CD8-positive, alpha-beta memory T cell (primary cell): ENCODE results near the gene CHKA. TPM values are rescaled to one million over a fixed set of nuclear protein-coding genes. Genes with fewer than 3 reads are reported as not detected.

Experiments used
- CTCF ChIA-PET: fragments of 350-600 bp; sonication (Branson Sonifier 250); formaldehyde crosslinking; loops from one replicate; lab custom pipeline; 2021; ENCODE audit warnings: antibody characterized with exemption; lab: Charles Lee
- POLR2A ChIA-PET: fragments of 350-600 bp; sonication (Branson Sonifier 250); formaldehyde crosslinking; loops from one replicate; lab custom pipeline; 2021; ENCODE audit warnings: antibody characterized with exemption; lab: Charles Lee
- DNase-seq, 5 donors: peaks; one replicate each; pipeline versions ENCODE4 v3.0.0 to v3.0.0-alpha.2; 2020 to 2022; ENCODE audit warnings: mixed read lengths in 1 of 5
- H3K27ac ChIP-seq: one replicate; pipeline ENCODE4 v1.7.0; 2013; ENCODE audit warnings: low read depth, mild to moderate bottlenecking, low read length, moderate library complexity
- H3K27me3 ChIP-seq: 2 replicates; pipeline ENCODE4 v1.7.0; 2013; ENCODE audit warnings: low read length, mild to moderate bottlenecking; ENCODE audit not compliant: insufficient read depth, poor library complexity, severe bottlenecking
- H3K36me3 ChIP-seq: 2 replicates; pipeline ENCODE4 v1.7.0; 2013; ENCODE audit warnings: mild to moderate bottlenecking, low read length, moderate library complexity; ENCODE audit not compliant: insufficient read depth
- H3K4me1 ChIP-seq: 2 replicates; pipeline ENCODE4 v1.7.0; 2013; ENCODE audit warnings: mild to moderate bottlenecking, low read length, moderate library complexity; ENCODE audit not compliant: insufficient read depth
- H3K4me3 ChIP-seq: 2 replicates; pipeline ENCODE4 v1.7.0; 2013; ENCODE audit warnings: mild to moderate bottlenecking, low read length
- H3K9me3 ChIP-seq: 2 replicates; pipeline ENCODE4 v1.7.0; 2013; ENCODE audit warnings: mild to moderate bottlenecking, low read length
- H3K27ac Mint-ChIP-seq, 8 donors: one replicate each; pipeline ENCODE4 v1.8.0; 2020 to 2021; ENCODE audit warnings: mixed read lengths in 8 of 8, mild to moderate bottlenecking in 6 of 8, inconsistent platforms in 3 of 8, moderate library complexity in 3 of 8
- H3K27me3 Mint-ChIP-seq, 2 donors: one replicate each; pipeline ENCODE4 v1.8.0; 2020 to 2021; ENCODE audit warnings: mixed read lengths in 2 of 2, mild to moderate bottlenecking in 1 of 2, moderate library complexity in 1 of 2
- H3K36me3 Mint-ChIP-seq, 3 donors: one replicate each; pipeline ENCODE4 v1.8.0; 2020 to 2021; ENCODE audit warnings: mixed read lengths in 3 of 3, inconsistent platforms in 1 of 3, mild to moderate bottlenecking in 1 of 3
- H3K4me1 Mint-ChIP-seq, 3 donors: one replicate each; pipeline ENCODE4 v1.8.0; 2020 to 2021; ENCODE audit warnings: mixed read lengths in 3 of 3, inconsistent platforms in 1 of 3, mild to moderate bottlenecking in 1 of 3
- H3K4me3 Mint-ChIP-seq, 7 donors: one replicate each; pipeline ENCODE4 v1.8.0; 2020 to 2021; ENCODE audit warnings: mixed read lengths in 7 of 7, mild to moderate bottlenecking in 6 of 7, moderate library complexity in 4 of 7, inconsistent platforms in 2 of 7
- H3K9me3 Mint-ChIP-seq, 5 donors: one replicate each; pipeline ENCODE4 v1.8.0; 2020 to 2022; ENCODE audit warnings: mixed read lengths in 5 of 5, mild to moderate bottlenecking in 3 of 5, moderate library complexity in 2 of 5, inconsistent platforms in 1 of 5
- polyA plus RNA-seq: library from polyadenylated mRNA; unstranded; fragments of 300-500 nt; fragmentation: Illumina TruSeq; gene quantifications from one replicate; pipeline ENCODE4 v1.2.3, GENCODE V29; 2021
- total RNA-seq, 2 experiments: library from RNA; stranded (reverse); gene quantifications; one replicate each; pipeline ENCODE4 v1.2.3, GENCODE V29; 2021

Gene CHKA
- total and polyA plus RNA-seq, 3 experiments from 2014 or later, result 3.1 to 14.0 (median 11.6) TPM

DNA sequence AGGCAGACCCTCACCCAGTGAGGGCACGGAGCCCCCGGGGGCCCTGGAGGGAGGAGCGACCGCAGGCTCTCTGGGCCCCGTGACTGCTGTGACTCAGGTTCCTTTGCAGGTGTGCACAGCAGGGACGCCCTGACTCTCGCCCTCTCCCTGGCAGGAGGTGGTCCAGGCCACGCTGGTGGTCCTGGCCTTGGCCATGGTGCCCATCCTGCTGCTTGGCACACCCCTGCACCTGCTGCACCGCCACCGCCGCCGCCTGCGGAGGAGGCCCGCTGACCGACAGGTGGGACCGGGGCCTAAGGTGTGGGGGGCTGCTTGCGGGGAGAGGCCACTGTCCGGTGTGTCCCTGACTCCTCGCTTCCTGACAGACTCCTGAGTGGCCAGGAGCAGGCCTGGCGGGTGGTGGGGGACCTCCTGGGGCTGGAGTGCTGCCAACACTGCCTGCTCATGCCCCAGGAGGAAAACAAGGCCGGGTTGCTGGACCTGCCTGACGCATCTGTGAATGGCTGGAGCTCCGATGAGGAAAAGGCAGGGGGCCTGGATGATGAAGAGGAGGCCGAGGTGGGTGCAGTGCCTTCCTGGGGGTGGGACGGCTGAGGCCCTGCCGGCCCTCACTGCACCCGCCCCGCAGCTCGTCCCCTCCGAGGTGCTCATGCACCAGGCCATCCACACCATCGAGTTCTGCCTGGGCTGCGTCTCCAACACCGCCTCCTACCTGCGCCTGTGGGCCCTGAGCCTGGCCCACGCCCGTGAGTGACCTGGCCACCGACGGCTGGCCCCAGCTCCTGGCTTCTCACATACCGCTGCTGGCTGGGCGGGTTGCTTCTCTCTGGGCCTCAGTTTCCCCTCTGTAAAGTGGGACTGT lies 71.4 kb downstream of the CHKA start:
- DNase-seq, result no peak
- H3K4me3 Mint-ChIP-seq, result no peak overlapping the region
- H3K9me3 ChIP-seq, result no peaks in the 10 kb centered on the region
- POLR2A ChIA-PET, result interaction anchor here (0.6 kb wide), 1 partner anchor 467 kb away, joined by 3 read pairs; no protein-coding TSS in a partner anchor
- H3K27me3 ChIP-seq, result no peaks in the 10 kb centered on the region
- no peak overlapping the region for H3K27ac ChIP-seq
- no peak overlapping the region for H3K27ac Mint-ChIP-seq
- H3K36me3 Mint-ChIP-seq, result peaks cover 0 to 78% (median 0%) of the 10 kb centered on the region in 3 donors
- no peaks in the 10 kb centered on the region for H3K4me1 Mint-ChIP-seq
- H3K36me3 ChIP-seq, result peaks cover 4% of the 10 kb centered on the region
- H3K4me3 ChIP-seq, result no peak overlapping the region
- H3K9me3 Mint-ChIP-seq, result no peaks in the 10 kb centered on the region
- H3K4me1 ChIP-seq, result no peaks in the 10 kb centered on the region
- CTCF ChIA-PET, result no interaction called here
- H3K27me3 Mint-ChIP-seq, result no peaks in the 10 kb centered on the region

GRCh38 chr11:68048681-68049508 lies 72.3 kb downstream of the CHKA start:
- ChIA-PET CTCF (no interaction called here), POLR2A (interaction anchor here (0.6 kb wide), 1 partner anchor 466 kb away, joined by 3 read pairs; no protein-coding TSS in a partner anchor)
- Mint-ChIP-seq H3K27me3 (no peaks in the 10 kb centered on the region), H3K36me3 (peaks cover 0 to 83% (median 0%) of the 10 kb centered on the region in 3 donors), H3K27ac (no peak overlapping the region), H3K4me1 (no peaks in the 10 kb centered on the region), H3K9me3 (no peaks in the 10 kb centered on the region), H3K4me3 (no peak overlapping the region)
- H3K4me3 ChIP-seq, result no peak overlapping the region
- no peaks in the 10 kb centered on the region for H3K4me1 ChIP-seq
- H3K27me3 ChIP-seq, result no peaks in the 10 kb centered on the region
- no peaks in the 10 kb centered on the region for H3K9me3 ChIP-seq
- H3K36me3 ChIP-seq, result peaks cover 4% of the 10 kb centered on the region
- DNase-seq, result no peak
- H3K27ac ChIP-seq, result no peak overlapping the region

DNA sequence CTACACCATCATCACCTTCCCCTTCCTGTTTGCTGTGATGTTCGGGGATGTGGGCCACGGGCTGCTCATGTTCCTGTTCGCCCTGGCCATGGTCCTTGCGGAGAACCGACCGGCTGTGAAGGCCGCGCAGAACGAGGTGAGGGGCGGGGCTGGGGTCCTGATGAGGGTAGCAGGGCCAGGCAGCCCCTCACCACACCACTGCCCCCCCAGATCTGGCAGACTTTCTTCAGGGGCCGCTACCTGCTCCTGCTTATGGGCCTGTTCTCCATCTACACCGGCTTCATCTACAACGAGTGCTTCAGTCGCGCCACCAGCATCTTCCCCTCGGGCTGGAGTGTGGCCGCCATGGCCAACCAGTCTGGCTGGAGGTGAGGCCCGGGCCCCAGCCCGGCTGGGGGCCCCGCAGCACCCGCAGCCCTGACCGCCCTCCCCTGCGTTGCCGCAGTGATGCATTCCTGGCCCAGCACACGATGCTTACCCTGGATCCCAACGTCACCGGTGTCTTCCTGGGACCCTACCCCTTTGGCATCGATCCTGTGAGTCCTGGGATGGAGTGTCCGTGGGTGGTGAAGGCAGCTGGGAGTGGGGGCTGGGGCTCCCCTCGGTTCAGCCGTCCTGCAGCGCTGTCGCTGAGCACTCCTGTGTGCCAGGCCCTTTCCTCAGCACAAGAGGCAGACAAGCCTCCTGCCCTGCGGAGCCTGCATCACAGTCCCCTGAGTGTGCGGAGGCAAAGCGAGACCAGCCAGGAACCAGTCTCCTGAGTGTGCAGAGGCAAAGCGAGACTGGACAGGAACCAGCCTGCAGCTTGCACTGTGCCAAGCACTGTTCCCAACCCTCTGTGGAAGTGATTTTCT lies 73.5 kb downstream of the CHKA start:
- Mint-ChIP-seq H3K4me1 (no peaks in the 10 kb centered on the region), H3K4me3 (no peak overlapping the region), H3K9me3 (no peaks in the 10 kb centered on the region), H3K27me3 (no peaks in the 10 kb centered on the region), H3K27ac (peak overlapping the region in 3 of 8 donors; percentile 11 to 85 (median 65)), H3K36me3 (peaks cover 0 to 74% (median 0%) of the 10 kb centered on the region in 3 donors)
- CTCF ChIA-PET, result no interaction called here
- DNase-seq, result no peak
- Histone ChIP-seq H3K36me3 (peaks cover 4% of the 10 kb centered on the region), H3K27me3 (no peaks in the 10 kb centered on the region), H3K4me1 (no peaks in the 10 kb centered on the region), H3K9me3 (no peaks in the 10 kb centered on the region), H3K27ac (no peak overlapping the region), H3K4me3 (no peak overlapping the region)
- POLR2A ChIA-PET, result no interaction called here

- Histone ChIP-seq H3K9me3 (no peaks in the 10 kb centered on the region), H3K27me3 (no peaks in the 10 kb centered on the region), H3K4me3 (no peak overlapping the region), H3K36me3 (no peaks in the 10 kb centered on the region), H3K27ac (no peak overlapping the region), H3K4me1 (peaks cover 17% of the 10 kb centered on the region)
- Mint-ChIP-seq H3K9me3 (no peaks in the 10 kb centered on the region), H3K36me3 (peaks cover 0 to 56% (median 0%) of the 10 kb centered on the region in 3 donors), H3K27ac (peak overlapping the region in 1 of 8 donors; percentile 88), H3K27me3 (no peaks in the 10 kb centered on the region), H3K4me3 (no peak overlapping the region), H3K4me1 (peaks cover 6 to 18% (median 9%) of the 10 kb centered on the region in 3 donors)
- POLR2A ChIA-PET, result no interaction called here
- CTCF ChIA-PET, result no interaction called here
- DNase-seq, result no peak
These were observed 76.3 kb downstream of the CHKA start for GRCh38 chr11:68044898-68045351.

- ChIA-PET CTCF (no interaction called here), POLR2A (no interaction called here)
- peaks cover 0 to 56% (median 0%) of the 10 kb centered on the region in 3 donors for H3K36me3 Mint-ChIP-seq
- H3K27me3 Mint-ChIP-seq, result no peaks in the 10 kb centered on the region
- no peaks in the 10 kb centered on the region for H3K9me3 ChIP-seq
- no peak overlapping the region for H3K4me3 Mint-ChIP-seq
- no peak overlapping the region for H3K27ac Mint-ChIP-seq
- no peak for DNase-seq
- no peak overlapping the region for H3K4me3 ChIP-seq
- H3K27me3 ChIP-seq, result no peaks in the 10 kb centered on the region
- H3K36me3 ChIP-seq, result no peaks in the 10 kb centered on the region
- peaks cover 9 to 23% (median 12%) of the 10 kb centered on the region in 3 donors for H3K4me1 Mint-ChIP-seq
- no peak overlapping the region for H3K27ac ChIP-seq
- H3K9me3 Mint-ChIP-seq, result no peaks in the 10 kb centered on the region
- H3K4me1 ChIP-seq, result peaks cover 21% of the 10 kb centered on the region
These were observed 76.9 kb downstream of the CHKA start for GRCh38 chr11:68044145-68044813.

DNA sequence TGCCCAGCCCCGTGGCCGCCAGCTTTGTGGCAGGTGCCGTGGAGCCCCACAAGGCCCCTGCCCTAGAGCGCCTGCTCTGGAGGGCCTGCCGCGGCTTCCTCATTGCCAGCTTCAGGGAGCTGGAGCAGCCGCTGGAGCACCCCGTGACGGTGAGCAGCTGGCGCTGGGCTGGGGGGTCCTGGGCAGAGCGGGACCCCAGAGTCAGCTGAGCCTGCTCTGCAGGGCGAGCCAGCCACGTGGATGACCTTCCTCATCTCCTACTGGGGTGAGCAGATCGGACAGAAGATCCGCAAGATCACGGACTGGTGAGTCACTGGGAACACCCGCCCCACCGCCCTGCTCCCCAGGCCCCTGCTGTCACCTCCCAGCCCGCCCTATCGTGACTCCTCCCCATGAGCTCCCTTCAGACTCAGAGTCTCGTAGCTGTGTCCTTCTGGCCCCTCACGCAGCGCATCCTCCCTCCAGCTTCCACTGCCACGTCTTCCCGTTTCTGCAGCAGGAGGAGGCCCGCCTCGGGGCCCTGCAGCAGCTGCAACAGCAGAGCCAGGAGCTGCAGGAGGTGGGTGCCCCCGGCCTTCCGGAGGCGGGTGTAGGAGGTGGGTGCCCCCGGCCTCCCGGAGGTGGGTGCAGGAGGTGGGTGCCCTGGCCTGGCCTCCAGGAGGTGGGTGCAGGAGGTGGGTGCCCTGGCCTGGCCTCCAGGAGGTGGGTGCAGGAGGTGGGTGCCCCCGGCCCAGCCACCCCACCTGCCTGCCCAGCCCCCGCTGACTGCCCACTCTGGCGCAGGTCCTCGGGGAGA lies 77.6 kb downstream of the CHKA start:
- no peaks in the 10 kb centered on the region for H3K36me3 ChIP-seq
- H3K9me3 ChIP-seq, result no peaks in the 10 kb centered on the region
- peak in 1 of 5 donors; percentile 39 for DNase-seq
- peaks cover 23% of the 10 kb centered on the region for H3K4me1 ChIP-seq
- H3K4me1 Mint-ChIP-seq, result peaks cover 9 to 23% (median 12%) of the 10 kb centered on the region in 3 donors
- peak overlapping the region in 1 of 7 donors; percentile 48 for H3K4me3 Mint-ChIP-seq
- H3K27me3 Mint-ChIP-seq, result no peaks in the 10 kb centered on the region
- H3K36me3 Mint-ChIP-seq, result peaks cover 0 to 48% (median 0%) of the 10 kb centered on the region in 3 donors
- POLR2A ChIA-PET, result no interaction called here
- H3K27me3 ChIP-seq, result no peaks in the 10 kb centered on the region
- CTCF ChIA-PET, result no interaction called here
- H3K9me3 Mint-ChIP-seq, result no peaks in the 10 kb centered on the region
- peak overlapping the region in 1 of 8 donors; percentile 94 for H3K27ac Mint-ChIP-seq
- no peak overlapping the region for H3K4me3 ChIP-seq
- peak overlapping the region; percentile 61 for H3K27ac ChIP-seq

DNA sequence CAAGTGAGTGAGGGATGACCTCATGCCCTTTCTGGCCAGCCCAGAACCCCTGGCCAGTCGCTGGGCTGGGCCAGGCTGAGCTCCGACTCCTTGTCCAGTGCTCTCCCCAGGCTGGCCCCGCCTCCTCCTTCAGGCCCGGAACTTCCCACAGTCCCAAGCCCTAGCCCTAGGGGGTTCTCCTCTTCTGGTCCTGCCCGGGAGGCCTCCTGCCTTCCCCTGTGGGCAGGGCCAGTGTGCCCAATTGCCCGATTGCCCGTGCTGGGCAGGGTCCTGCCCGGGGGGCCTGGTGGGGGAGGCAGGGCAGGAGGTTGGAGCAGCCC lies 78.2 kb downstream of the CHKA start:
- H3K27ac ChIP-seq, result peak overlapping the region; percentile 61
- DNase-seq, result peak in 1 of 5 donors; percentile 41
- Mint-ChIP-seq H3K27me3 (no peaks in the 10 kb centered on the region), H3K4me1 (peaks cover 9 to 23% (median 12%) of the 10 kb centered on the region in 3 donors), H3K4me3 (no peak overlapping the region), H3K27ac (no peak overlapping the region), H3K9me3 (no peaks in the 10 kb centered on the region), H3K36me3 (peaks cover 0 to 43% (median 0%) of the 10 kb centered on the region in 3 donors)
- H3K36me3 ChIP-seq, result no peaks in the 10 kb centered on the region
- POLR2A ChIA-PET, result no interaction called here
- no peak overlapping the region for H3K4me3 ChIP-seq
- CTCF ChIA-PET, result no interaction called here
- H3K4me1 ChIP-seq, result peaks cover 29% of the 10 kb centered on the region
- no peaks in the 10 kb centered on the region for H3K27me3 ChIP-seq
- no peaks in the 10 kb centered on the region for H3K9me3 ChIP-seq
